DOHH2 (cell line): ENCODE results near the gene CASZ1.

Source experiments
- EZH2phosphoT487 ChIP-seq: fragments of 200-600 bp; sonication (generic); IDR thresholded peaks from 2 replicates; pipeline ENCODE4 v1.6.1; 2017; ENCODE audit warnings: borderline replicate concordance, mild to moderate bottlenecking, antibody characterized with exemption, low read length, moderate library complexity, mixed read lengths
- TF ChIP-seq, protein P1 (sequence below): fragments of 200-600 bp; sonication (generic); IDR thresholded peaks from one replicate; pipeline ENCODE4 v1.5.1; 2014; ENCODE audit warnings: antibody characterized with exemption, mild to moderate bottlenecking, low read depth, low read length; ENCODE audit not compliant: poor library complexity, severe bottlenecking

DNA sequence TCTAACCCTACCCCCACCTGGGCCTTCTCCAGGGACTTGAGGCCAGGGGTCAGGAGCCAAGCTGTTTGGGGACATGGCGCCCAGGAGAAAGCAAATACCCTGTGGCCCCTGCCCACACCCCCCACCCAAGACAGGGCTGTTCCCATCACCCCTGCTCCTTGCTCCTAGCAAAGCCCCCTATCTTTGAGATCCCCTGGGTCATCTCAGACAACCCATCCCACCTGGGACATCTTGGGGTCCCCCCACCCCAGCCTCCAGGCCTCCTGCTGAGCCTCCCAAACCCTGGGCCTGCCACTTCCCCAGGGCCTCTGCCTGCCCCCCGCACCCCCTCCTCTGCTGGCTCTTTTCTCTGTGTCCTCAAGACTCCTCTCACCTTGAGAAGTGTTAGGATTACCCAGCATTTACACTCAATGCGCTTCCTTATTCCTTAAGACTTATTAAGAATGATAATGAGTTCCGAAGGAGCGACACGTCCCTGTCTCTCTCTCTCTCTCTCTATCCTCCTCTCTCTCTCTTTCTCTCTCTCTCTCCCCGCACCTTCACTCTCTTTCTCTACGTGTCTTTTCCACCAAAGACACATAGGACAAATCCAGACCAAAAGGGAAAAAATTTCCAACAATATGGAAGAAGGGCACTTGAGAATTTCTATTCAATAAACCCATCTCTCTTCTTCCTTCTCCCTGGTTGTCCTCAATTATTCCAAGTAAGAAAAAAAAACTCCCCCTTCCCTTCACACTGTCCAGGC, 7.2 kb downstream of the CASZ1 start:
- TF ChIP-seq, protein P1, sequence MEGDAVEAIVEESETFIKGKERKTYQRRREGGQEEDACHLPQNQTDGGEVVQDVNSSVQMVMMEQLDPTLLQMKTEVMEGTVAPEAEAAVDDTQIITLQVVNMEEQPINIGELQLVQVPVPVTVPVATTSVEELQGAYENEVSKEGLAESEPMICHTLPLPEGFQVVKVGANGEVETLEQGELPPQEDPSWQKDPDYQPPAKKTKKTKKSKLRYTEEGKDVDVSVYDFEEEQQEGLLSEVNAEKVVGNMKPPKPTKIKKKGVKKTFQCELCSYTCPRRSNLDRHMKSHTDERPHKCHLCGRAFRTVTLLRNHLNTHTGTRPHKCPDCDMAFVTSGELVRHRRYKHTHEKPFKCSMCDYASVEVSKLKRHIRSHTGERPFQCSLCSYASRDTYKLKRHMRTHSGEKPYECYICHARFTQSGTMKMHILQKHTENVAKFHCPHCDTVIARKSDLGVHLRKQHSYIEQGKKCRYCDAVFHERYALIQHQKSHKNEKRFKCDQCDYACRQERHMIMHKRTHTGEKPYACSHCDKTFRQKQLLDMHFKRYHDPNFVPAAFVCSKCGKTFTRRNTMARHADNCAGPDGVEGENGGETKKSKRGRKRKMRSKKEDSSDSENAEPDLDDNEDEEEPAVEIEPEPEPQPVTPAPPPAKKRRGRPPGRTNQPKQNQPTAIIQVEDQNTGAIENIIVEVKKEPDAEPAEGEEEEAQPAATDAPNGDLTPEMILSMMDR: no peak
- no peak for TF ChIP-seq EZH2phosphoT487
